Thyroid gland (tissue), 4 donors: ENCODE measurements around the gene GNG13. TPM values are rescaled to one million over a fixed set of nuclear protein-coding genes. Genes with fewer than 3 reads are reported as not detected.

Source experiments
- DNase-seq, 2 donors: peaks; one replicate each; pipeline ENCODE4 v3.0.0-alpha.2; 2019
- H3K27ac ChIP-seq, 3 donors: fragments of 200-600 bp; sonication (generic); 1 replicate in 2 of 3; 2 replicates in 1 of 3; pipeline ENCODE4 v1.5.1; 2016 to 2019; ENCODE audit warnings: mild to moderate bottlenecking in 1 of 3, moderate library complexity in 1 of 3
- H3K27me3 ChIP-seq: fragments of 200-600 bp; sonication (generic); one replicate; pipeline ENCODE4 v1.5.1; 2019
- H3K36me3 ChIP-seq, 2 donors: fragments of 200-600 bp; sonication (generic); one replicate each; pipeline ENCODE4 v1.5.1; 2016 to 2019
- H3K4me1 ChIP-seq, 2 donors: fragments of 200-600 bp; sonication (generic); one replicate each; pipeline ENCODE4 v1.5.1; 2017 to 2019
- H3K4me3 ChIP-seq, 3 donors: fragments of 200-600 bp; sonication (generic); replicated peaks in 1 of 3; 1 replicate in 2 of 3; 2 replicates in 1 of 3; pipeline ENCODE4 v1.5.1; 2016; ENCODE audit warnings: mild to moderate bottlenecking in 1 of 3
- H3K9me3 ChIP-seq: fragments of 200-600 bp; sonication (generic); one replicate; pipeline ENCODE4 v1.5.1; 2017
- CTCF ChIP-seq, 6 experiments: fragments of 200-600 bp in 3 of 6; fragments of 450-650 bp in 3 of 6; sonication (generic) in 3 of 6; IDR thresholded peaks; one replicate each; pipeline ENCODE4 v1.5.1; 2016 to 2019; ENCODE audit warnings: antibody characterized with exemption in 6 of 6, mild to moderate bottlenecking in 2 of 6, inconsistent platforms in 1 of 6, moderate library complexity in 1 of 6
- POLR2A ChIP-seq, 2 donors: fragments of 450-650 bp; IDR thresholded peaks; one replicate each; pipeline ENCODE4 v1.6.1; 2017; ENCODE audit warnings: antibody characterized with exemption in 2 of 2, mild to moderate bottlenecking in 2 of 2, moderate library complexity in 1 of 2
- WGBS, 2 donors: methylation state at CpG; one replicate each; pipeline ENCODE4 v1.1.5; 2017; 5-methylcytosine and 5-hydroxymethylcytosine counted together
- intact Hi-C: fragments of 100-400 bp; cut with DNase I; formaldehyde crosslinking; loops from one replicate; pipeline ENCODE4 v1.15.1; 2023
- total RNA-seq, 4 donors: library from RNA; depleted of rRNA; stranded (reverse); fragments of >200 nt; gene quantifications; one replicate each; pipeline ENCODE4 v1.2.3, GENCODE V29; 2016

The GNG13 gene
- total RNA-seq, 4 donors from 2014 or later, result not detected

- DNase-seq, result no peak
- Histone ChIP-seq H3K27ac (no peak overlapping the region), H3K9me3 (no peaks in the 10 kb centered on the region), H3K36me3 (no peaks in the 10 kb centered on the region), H3K27me3 (no peaks in the 10 kb centered on the region), H3K4me1 (peaks cover under 1 to 3% of the 10 kb centered on the region in 2 donors), H3K4me3 (no peak overlapping the region)
- 89 to 92% methylated on average over 30 to 37 of the region's 40 CpGs for WGBS, 2 donors
- TF ChIP-seq POLR2A (IDR thresholded peaks at IDR 0.05), result no peak
- no peak for TF ChIP-seq CTCF (IDR thresholded peaks at IDR 0.05)
- intact Hi-C loops, result no loop called here
These were observed 6.3 kb downstream of the GNG13 start for GRCh38 chr16:794091-794822.

GRCh38 chr16:793414-793813, 7.1 kb downstream of the GNG13 start:
- WGBS, 2 donors, result 98 to 100% methylated on average over 4 to 8 of the region's 8 CpGs
- H3K4me1 ChIP-seq, result peaks cover 7 to 9% of the 10 kb centered on the region in 2 donors
- no peaks in the 10 kb centered on the region for H3K36me3 ChIP-seq
- no peaks in the 10 kb centered on the region for H3K9me3 ChIP-seq
- intact Hi-C loops, result no loop called here
- DNase-seq, result no peak
- no peaks in the 10 kb centered on the region for H3K27me3 ChIP-seq
- no peak for TF ChIP-seq POLR2A (IDR thresholded peaks at IDR 0.05)
- no peak for TF ChIP-seq CTCF (IDR thresholded peaks at IDR 0.05)
- H3K27ac ChIP-seq, result no peak overlapping the region
- no peak overlapping the region for H3K4me3 ChIP-seq

DNA sequence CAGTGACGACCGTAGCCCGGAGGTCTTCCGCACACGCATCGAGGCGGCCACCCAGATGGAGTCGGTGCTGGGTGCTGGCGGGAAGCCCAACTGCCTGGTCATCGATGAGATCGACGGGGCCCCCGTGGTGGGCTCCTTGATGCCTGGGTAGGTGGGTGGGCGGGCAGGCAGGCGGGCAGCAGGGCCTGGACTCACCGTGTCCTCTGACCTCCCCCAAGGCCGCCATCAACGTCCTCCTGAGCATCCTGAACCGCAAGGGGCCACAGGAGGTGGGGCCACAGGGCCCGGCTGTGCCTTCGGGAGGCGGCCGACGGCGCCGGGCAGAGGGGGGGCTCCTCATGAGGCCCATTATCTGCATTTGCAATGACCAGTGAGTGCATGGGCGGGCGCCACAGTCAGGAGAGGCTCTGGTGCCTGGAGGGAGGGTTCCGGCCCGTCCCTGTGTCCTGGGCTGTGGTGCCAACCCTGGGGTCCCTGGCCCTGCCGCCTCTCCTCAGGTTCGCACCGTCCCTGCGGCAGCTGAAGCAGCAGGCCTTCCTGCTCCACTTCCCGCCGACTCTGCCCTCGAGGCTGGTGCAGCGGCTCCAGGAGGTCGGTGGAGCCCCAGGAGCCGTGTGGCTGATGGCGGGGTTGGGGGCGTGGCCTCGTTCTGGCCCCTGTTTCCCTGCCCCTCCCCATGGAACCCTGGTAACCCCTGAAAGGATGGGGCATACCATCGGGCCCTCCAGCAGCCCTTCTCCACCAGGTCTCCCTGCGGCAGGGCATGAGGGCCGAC, 8.1 kb downstream of the GNG13 start:
- Histone ChIP-seq H3K9me3 (no peaks in the 10 kb centered on the region), H3K27ac (no peak overlapping the region), H3K36me3 (no peaks in the 10 kb centered on the region), H3K4me3 (no peak overlapping the region), H3K27me3 (no peaks in the 10 kb centered on the region), H3K4me1 (peaks cover 11 to 13% of the 10 kb centered on the region in 2 donors)
- TF ChIP-seq POLR2A (IDR thresholded peaks at IDR 0.05), result no peak
- no peak for TF ChIP-seq CTCF (IDR thresholded peaks at IDR 0.05)
- 93 to 95% methylated on average over 28 of the region's 46 CpGs for WGBS, 2 donors
- no peak for DNase-seq
- intact Hi-C loops, result no loop called here

GRCh38 chr16:791131-791530, 9.4 kb downstream of the GNG13 start:
- Histone ChIP-seq H3K4me1 (peaks cover 14 to 19% of the 10 kb centered on the region in 2 donors), H3K27me3 (no peaks in the 10 kb centered on the region), H3K9me3 (no peaks in the 10 kb centered on the region), H3K4me3 (no peak overlapping the region), H3K27ac (no peak overlapping the region), H3K36me3 (peaks cover 0 to 4% of the 10 kb centered on the region in 2 donors)
- 92 to 94% methylated on average over 17 to 21 of the region's 23 CpGs for WGBS, 2 donors
- DNase-seq, result no peak
- TF ChIP-seq POLR2A (IDR thresholded peaks at IDR 0.05) (no peak), CTCF (IDR thresholded peaks at IDR 0.05) (no peak)
- intact Hi-C loops, result no loop called here

- Histone ChIP-seq H3K27ac (no peak overlapping the region), H3K27me3 (no peaks in the 10 kb centered on the region), H3K4me1 (peaks cover 14 to 19% of the 10 kb centered on the region in 2 donors), H3K36me3 (peaks cover 0 to 6% of the 10 kb centered on the region in 2 donors), H3K9me3 (no peaks in the 10 kb centered on the region), H3K4me3 (no peak overlapping the region)
- DNase-seq, result no peak
- TF ChIP-seq POLR2A (IDR thresholded peaks at IDR 0.05) (no peak), CTCF (IDR thresholded peaks at IDR 0.05) (no peak)
- 92 to 94% methylated on average over 5 to 12 of the region's 17 CpGs for WGBS, 2 donors
- intact Hi-C loops, result no loop called here
These were observed 10.4 kb downstream of the GNG13 start for GRCh38 chr16:790086-790485.
